ENCODE results near the gene TBX15.

- TF ChIP-seq CTCF (IDR thresholded peaks at IDR 0.05 in 8 of 11, conservative IDR thresholded peaks at IDR 0.05 in 3 of 11) (no peak), POLR2A (IDR thresholded peaks at IDR 0.05) (no peak), POLR2AphosphoS5 (IDR thresholded peaks at IDR 0.05) (no peak)
Measured at GRCh38 chr1:119002028-119002686, 14.0 kb upstream of the TBX15 start.

Measured in spleen (tissue), 7 donors.